SKM-1 (cell line): ENCODE results near the gene RNF157.
A peak's percentile ranks its signal among the peaks of the same experiment; 100 is the strongest.
"Not testable (repeated sequence)": the region's sequence is repeated elsewhere in the genome, so short reads cannot be mapped to it uniquely, and the experiment has no call there.

Experiments
- DNase-seq: peaks from one replicate; lab custom pipeline; 2025; ENCODE audit not compliant: unreplicated experiment; lab: John Stamatoyannopoulos, UW

Gene RNF157

DNA sequence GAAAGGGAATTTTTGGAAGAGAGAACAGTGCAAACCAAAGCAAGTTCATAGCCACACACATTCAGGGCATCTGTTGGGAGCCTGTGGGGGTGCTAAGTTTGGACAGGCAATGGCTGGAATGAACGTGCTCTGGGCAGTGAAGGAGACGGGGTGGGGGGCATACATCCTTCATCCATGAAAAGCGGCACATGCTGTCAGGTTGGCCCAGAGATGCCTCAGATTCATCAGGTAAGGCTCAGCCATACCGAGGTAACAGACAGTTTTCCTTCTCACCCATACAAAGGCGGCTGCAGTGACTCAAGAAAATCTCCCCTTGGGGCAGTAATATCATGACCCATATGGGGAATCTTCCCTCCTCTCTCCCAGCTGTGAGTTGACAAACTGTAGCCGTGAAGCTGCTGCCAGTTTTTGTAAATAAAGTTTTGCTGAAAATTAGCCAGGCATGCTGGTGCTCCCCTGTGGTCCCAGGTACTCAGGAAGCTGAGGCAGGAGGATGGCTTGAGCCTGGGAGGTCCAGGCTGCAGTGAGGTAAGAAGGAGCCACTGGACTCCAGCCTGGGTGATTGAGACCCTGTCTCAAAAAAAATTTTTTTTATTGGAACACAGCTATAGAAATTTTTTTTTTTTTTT is 15.6 kb upstream of the RNF157 start:
- no peak for DNase-seq

DNA sequence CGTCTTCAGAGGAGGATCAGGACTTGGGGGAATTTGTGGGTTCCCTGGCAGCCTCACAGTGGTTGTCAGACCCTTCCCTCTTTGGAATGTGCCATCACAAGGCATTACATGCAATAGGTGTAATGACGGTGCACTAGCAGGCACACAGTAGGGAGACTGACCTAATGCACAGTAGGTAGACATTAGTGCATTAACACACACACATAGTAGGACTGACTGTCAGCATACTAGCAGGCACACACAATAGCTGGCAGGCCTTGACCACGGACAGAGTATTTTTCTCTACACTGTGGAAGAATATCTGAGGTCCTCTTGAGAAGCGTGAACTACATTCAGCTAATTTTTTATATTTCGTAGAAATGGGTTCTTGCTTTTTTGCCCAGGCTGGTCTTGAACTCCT is 14.0 kb upstream of the RNF157 start:
- no peak for DNase-seq

DNA sequence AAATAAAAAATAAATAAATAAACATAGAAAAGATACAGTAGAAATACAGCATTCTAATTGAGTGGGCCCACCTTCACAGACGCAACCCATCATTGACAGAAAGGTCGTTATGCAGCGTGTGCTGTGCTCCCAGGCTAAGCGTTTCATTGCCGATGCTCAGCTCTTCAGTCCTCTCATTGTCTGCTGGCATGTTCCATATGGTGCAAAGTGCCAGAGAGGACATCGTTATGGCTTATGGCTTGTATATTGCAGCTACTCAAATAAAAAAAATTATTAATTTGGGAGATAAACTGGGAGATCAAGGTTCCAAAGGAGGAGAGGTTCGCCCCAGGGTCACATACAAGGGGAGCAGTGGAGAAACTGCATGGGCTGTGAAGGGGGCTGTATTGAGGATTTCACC is 13.5 kb upstream of the RNF157 start:
- DNase-seq = no peak

DNA sequence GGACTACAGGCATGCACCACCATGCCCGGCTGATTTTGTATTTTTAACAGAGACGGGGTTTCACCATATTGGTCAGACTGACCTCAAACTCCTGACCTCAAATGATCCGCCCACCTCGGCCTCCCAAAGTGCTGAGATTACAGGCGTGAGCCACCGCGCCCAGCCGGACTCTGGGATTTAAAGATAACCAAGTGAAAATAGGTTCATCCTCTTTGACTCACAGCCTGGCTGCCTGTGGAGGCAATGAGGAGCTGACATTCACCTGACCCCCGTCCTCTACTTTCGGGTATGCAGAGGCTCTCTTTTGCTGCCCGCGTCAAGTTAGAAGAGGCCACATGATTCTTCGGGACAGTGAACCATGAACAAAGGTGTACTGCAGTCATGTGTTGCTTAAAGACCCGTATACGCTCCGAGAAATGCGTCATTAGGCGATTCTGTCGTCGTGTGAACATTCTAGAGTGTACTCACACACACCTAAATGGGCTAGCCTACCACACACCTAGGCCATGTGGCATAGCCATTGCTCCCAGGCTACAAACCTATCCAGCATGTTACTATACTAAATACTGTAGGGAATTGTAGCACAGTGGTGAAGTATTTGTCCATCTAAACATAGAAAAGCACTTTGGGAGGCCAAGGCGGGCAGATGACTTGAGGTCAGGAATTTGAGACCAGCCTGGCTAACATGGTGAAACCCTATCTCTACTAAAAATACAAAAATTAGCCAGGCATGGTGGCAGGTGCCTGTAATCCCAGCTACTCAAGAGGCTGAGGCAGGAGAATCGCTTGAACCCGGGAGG is 12.9 kb upstream of the RNF157 start:
- DNase-seq = not testable (repeated sequence)

DNA sequence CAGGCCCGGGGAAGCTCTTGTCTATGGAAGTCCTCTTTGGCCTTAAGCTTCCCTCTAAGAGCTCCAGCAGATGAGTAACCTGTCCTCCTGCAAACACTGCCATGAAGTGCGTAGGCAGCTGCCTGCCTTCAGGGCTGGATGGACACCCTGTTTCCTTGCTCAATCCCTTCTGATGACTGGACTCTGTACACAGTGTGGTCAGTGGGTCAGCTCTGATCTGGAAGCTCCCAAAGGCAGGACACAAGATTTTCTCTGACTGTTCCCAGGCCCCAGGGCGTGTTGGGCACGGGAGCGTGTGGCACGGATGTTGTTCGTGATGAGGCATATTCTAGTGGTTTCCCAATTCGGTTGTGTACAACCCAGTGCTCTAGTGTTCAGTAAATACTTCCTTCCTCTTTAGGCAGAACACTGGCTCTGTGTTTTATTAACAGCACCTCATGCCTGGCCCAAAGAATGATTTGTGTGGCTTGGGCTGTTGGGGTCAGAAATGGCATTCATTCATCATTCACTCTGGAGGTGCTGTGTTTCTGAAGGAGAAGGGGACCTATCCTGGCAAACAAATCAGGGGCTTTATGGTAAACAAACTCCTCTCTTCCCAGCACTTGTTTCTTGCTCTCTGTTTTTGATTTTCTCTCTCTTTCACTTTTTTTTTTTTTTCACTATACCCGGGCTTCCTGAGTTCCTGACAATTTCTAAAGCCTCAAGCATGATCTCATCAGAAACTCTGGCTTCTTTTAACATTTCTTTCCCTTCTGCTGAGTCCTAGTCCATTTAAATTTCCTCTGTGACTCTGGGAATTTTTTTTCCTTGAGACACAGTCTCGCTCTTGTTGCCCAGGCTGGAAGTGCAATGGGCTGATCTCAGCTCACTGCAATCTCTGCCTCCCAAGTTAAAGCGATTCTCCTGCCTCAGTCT is 12.0 kb upstream of the RNF157 start:
- peak; percentile 69 for DNase-seq

DNA sequence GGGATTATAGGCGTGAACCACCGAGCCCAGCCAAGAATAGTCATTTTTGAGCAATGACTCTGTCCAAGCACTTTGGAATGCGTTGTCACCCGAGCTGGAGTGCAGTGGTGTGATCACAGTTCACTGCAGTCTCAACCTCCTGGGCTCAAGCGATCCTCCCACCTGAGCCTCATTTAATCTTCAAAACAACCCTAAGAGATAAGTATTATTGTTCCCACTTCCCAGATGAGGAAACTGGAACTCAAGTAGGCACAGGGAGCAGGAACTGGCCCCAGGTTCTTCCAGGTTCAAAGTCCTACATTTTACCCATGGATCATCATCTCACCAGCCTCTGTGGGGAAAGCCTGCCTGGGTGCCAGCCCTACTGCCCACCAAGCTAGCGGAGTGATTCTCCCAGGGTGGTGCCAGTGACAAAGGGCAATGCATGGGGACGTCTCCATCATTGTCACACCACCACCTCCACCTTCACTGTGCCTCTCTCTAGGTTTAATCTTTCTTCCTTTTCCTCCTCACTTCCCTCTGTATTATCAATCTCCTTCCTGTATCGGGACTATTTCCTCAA is 11.3 kb upstream of the RNF157 start:
- no peak for DNase-seq

DNA sequence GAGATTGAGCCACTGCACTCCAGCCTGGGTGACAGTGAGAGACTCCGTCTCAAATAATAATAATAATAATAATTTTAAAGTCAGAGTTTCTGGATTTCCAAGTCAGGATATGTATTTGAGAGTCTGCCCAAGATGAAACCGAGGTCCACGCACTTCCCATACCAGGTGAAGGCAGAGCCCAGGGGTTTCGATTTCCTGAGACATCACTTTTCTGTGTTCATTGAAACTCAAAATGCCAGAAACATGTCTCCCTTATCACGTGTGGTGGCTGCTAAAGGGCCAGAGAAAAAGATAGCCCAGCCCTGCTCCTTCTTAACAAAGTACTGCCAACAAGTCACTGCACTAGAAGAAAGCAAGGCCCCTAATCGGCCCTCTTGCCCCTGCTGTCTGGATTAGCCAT is 9.8 kb upstream of the RNF157 start:
- DNase-seq = no peak

DNA sequence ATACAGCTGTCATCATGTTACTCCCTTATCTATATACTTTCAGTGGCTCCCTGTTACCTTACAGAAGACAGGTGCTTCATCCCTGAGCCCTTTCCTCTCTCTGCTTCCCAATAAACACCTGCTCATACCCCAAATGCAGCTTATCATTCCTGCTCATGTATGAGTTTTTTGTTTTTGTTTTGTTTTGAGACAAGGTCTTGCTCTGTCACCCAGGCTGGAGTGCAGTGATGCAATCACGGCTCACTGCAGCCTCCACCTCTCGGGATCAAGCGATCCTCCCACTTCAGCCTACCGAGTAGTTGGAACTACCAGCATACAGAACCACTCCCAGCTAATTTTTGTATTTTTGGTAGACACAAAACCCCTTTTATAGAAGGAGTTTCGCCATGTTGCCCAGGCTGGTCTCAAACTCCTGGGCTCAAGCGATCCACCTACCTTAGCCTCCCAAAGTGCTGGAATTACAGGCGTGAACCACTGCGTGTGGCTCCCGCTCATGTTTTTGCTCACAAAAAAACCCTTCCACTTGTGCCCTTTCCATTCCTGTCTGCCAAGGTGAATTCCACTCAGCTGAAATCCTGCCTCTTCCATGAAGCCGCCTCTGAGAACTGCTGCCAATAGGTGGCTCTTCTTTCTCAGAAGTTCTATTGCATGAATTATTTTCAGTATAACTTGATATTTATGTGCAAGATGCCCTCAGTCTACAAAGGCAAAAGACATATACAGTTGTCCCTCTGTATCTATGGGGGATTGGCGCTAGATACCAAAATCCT is 7.9 kb upstream of the RNF157 start:
- no peak for DNase-seq

DNA sequence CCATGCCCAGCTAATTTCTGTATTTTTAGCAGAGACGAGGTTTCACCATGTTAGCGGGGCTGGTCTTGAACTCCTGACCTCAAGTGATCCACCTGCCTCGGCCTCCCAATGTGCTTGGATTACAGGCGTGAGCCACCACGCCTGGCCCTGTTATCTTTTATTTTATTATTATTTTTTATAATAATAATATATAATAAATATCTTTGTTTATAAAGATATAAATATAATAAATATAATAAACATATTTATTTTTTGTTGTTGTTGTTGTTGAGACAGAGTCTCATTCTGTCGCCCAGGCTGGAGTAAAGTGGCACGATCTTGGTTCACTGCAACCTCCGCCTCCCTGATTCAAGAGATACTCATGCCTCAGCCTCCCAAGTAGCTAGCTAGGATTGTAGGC is 7.0 kb upstream of the RNF157 start:
- DNase-seq = no peak

DNA sequence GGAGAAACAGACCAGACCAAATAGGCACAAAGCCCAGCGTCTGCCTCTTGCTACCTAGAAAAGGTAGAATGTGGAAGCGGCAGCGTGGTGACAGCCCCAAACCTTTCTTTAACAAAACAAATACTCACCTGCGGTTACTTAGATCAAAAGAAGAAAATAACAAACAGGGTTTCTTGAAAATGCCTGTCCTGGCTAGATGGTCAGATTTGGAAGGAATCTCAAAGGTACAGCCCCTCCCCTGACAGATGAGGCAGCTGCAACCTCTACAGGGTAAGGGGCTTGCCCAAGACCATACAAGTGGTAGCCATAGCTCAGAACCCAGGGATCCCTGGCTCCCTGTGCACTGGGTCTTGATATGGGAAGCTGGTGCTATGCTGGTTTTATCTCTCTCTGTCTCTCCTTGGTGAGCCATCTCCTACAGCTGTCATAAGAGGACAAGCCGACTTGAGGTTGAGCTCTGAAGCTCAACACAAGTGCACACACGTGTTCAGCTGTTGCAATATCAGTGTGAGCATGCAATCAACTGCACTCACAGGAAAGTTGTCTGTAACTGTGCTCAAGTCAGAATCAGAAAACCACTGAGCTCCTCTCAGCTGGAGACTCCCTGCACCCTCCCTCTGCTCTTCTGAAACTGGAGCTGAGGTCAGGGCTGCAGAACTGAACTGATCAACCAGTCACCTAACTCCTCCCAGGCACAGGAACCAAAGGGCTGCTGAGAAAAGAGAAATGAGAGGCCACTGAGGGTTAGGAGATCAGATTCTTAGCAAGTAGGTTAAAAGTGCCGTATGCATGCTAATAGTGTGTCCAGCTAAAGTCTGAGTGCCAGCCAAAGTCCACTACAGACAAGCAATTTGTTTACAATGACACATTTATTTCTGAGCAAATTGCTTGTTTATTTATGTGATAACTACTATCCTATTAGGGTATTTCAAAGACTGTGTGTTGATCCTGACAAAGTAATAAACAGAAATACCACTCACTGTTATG is 6.1 kb upstream of the RNF157 start:
- peak; percentile 84 for DNase-seq

DNA sequence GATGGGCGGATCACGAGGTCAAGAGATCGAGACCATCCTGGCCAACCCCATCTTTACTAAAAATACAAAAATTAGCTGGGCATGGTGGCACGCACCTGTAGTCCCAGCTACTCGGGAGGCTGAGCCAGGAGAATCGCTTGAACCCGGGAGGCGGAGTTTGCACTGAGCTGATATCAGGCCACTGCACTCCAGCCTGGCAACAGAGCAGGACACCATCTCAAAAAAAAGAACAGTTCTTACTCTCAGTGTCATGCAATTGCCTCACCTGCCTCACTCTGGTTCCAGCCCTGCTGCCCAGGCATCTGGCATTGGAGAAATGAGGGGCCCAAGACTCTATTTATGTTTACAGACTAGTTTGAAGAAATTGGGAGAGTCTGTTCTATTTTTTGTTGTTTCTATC is 4.4 kb upstream of the RNF157 start:
- not testable (repeated sequence) for DNase-seq

DNA sequence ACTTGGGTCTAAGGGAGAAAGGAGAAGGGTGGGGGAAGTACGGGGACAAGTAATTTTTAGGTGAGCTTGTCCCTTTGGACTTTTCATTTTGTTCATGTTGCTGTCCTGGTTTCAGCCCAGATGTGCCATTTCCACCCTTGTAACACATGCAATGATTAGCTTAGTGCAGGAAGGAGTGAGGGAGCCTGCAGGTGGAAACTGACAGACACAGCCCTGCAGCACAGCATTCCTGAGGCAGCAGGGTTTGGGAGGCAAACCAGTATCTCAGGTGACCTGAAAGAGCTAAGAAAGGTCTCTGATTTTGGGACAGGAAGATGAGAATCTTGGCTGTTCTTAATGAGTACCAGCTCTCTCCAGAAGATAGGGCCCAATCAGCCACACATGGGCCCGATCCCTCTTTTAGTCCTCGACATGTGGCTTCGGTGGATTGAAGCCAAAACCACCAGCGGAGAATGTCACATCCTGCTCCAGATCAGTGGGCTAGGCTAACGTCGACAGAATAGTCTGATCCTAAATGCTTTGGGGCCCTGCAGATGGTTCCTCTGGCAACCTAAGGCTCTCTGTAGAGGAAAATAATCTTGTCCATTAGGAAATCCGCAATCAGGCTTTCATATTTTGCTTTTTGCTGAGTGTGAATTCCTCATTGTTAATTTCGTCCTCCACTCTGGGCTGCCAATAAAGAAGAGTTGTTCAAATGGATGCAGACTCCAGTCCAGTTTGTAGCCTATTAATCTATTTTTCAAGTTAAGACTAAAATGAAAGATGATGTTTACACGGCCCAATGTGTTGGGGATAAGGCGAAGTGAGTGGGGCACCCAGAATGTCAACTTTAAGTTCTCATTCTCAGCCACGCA is 3.8 kb upstream of the RNF157 start:
- DNase-seq = no peak

DNA sequence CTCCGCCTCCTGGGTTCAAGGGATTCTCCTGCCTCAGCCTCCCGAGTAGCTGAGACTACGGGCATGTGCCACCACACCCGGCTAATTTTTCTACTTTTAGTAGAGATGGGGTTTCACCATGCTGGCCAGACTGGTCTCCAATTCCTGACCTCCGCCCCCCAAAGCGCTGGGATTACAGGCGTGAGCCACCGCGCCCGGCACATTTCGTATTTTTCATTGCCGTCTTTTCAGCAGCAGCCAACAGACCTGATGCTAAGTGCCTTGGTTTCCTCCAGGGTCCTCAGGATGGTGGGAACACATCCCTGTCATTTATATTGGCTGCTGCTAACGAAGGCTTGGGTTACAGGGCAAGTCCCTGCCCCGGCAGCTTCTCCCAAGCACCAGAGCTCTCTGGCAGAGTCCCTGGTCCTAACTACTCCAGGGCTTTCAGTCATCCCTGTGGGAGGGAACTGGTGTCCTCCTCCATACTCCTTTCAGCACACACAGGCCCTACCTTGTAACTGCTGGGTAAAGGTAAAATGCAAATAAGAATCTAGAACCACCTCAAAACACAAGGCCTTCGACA is 1.5 kb upstream of the RNF157 start:
- DNase-seq = no peak

DNA sequence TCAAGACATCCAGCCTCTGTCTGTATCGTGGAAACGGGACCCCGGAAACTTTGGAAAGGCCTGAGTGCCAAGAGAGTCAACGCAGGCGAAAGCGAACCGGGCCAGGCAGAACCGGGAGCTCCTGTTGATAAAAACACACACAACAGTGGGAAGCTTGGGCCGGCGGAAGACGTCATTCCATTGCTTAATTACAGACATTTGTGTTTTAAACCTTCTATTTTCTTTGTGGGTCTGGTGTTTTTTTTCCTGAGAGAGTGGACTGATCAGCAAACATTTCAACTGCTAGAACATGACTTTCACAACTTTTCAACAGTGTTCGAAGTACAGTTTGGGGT is 878 bp upstream of the RNF157 start:
- no peak for DNase-seq

DNA sequence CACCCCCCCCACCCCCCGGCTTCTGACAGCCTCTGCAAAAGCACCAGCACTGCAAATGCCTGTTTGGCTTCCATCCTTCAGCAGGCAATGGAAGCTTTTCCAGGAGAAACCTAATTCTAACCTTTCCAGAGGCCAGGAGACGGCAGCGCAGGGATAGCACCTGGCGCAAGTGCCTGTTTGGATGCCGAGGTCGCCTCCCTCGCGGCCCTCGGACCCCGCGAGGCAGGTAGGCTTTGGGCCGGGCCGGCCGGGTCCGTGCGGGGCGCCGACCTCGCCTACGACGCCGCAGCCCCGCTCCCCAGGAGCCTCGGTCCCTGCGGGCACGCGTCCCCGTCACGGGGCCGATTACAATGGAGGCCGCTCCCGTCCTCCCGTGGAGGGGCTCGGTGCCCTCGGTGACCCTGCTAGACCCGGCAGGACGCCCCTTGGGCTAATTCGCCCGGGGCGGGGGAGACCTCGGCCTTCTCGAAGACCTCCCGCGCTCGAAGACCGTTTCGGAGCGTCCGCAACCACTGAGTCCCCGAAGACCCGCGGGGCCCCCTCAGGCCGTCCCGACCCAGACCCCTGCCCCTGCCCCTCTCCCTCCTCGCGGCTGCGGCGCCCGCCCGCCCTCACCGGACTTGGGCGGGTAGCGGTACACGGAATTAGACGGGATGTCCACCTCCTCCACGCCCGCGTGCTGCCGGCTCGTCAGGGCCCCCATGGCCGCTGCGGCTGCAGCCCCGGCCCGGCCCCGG is 587 bp downstream of the RNF157 start:
- no peak for DNase-seq

DNA sequence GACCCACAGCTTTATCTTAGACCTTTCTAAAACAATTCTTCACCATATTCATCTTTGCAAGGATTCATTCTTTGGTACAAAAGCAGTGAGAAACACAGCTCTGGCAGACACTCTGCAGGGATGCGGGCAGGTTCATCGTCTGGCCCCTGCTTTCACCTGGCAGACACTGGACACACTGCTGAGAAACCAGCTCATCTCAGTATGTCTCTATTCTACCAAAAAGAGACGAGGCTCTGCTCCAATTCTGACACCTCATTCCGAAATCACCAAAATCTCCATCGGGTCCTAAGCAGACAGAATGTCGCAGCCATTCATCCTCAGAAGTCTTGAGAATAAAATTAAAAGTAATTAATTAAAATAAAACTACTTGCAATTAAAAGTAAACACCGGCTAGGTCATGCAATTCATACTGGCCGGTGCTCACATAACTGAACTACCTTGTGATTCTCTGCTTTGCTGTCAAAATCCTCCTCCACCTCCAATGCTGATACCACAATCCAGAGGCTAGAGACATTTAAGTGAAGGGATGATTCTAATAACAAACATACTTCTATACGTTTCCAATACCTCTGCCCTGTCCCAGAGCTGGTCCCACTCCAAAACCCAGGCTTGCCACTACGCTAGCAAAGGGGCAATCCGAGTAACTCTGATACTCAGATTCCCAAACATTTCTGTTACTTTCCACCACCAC is 1.3 kb downstream of the RNF157 start:
- no peak for DNase-seq

DNA sequence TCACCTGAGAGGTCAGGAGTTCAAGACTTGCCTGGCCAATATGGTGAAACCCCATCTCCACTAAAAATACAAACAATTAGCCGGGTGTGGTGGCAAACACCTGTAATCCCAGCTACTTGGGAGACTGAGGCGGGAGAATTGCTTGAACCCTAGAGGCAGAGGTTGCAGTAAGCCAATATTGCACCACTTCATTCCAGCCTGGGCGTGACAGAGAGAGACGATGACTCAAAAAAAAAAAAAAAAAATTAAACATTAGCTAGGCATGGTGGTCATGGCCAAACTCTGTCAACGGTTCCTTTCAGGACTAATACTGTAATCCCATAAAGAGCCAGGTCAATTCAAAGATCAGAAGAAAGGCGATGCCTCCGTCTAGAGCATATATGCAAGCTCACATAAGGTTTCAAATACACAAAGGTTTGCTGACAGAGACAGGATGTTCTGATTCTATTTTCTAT is 2.4 kb downstream of the RNF157 start:
- no peak for DNase-seq
